Left ventricle myocardium inferior (tissue), 1 donor: ENCODE data around the gene MTO1. TPM values are rescaled to one million over a fixed set of nuclear protein-coding genes. Genes with fewer than 3 reads are reported as not detected.

ENCODE experiments used
- DNase-seq: peaks from one replicate; pipeline ENCODE4 v3.0.0-alpha.2; 2020
- H3K27ac ChIP-seq: fragments of 200-600 bp; replicated peaks from 2 replicates; pipeline ENCODE4 v1.8.0; 2021
- H3K27me3 ChIP-seq: fragments of 200-600 bp; 2 replicates; pipeline ENCODE4 v1.8.0; 2021; ENCODE audit warnings: low read depth
- H3K36me3 ChIP-seq: fragments of 200-600 bp; 2 replicates; pipeline ENCODE4 v1.8.0; 2021
- H3K4me1 ChIP-seq: fragments of 200-600 bp; 2 replicates; pipeline ENCODE4 v1.8.0; 2021
- H3K4me3 ChIP-seq: fragments of 200-600 bp; 2 replicates; pipeline ENCODE4 v1.8.0; 2021; ENCODE audit warnings: mild to moderate bottlenecking, moderate library complexity
- H3K9me3 ChIP-seq: fragments of 200-600 bp; replicated peaks from 2 replicates; pipeline ENCODE4 v1.8.0; 2021
- intact Hi-C: fragments of 100-400 bp; cut with micrococcal nuclease; formaldehyde crosslinking; loops from one replicate; pipeline ENCODE4 v1.11.0; 2022
- total RNA-seq: library from RNA; stranded (reverse); fragmentation: NEBNext Ultra II Directional; extraction: Animal tissue kit (Norgen Biotek cat#: 25700); gene quantifications from one replicate; pipeline ENCODE4 v1.2.1, GENCODE V29; 2021
- TF ChIP-seq, protein P1 (sequence below): fragments of 200-600 bp; IDR thresholded peaks from 2 replicates; pipeline ENCODE4 v1.8.0; 2021; ENCODE audit warnings: antibody characterized with exemption, mild to moderate bottlenecking, borderline replicate concordance
- donor health status: DM: no; HTN: yes; CAD: no; lungs with severe emphysema.

MTO1 gene
- total RNA-seq, 1 donor from 2014 or later, result 30.4 TPM

DNA sequence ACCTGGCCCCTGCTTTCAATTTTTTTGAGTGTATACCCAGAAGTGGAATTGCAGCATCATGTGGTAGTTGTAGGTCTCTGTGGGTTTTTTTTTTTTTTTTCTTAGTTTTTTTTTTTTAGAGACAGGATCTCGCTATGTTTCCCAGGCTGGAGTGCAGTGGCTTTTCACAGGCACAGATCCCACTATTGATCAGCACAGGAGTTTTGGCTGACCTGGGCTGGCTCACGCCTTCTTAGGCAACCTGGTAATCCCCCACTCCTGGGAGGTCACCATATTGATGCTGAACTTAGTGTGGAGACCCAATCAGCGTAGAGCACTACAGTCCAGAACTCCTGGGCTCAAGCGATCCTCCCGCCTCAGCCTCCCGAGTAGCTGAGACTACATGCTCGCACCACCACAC is 25.9 kb downstream of the MTO1 start:
- Histone ChIP-seq H3K27me3 (no peaks in the 10 kb centered on the region), H3K9me3 (peaks cover 6% of the 10 kb centered on the region), H3K27ac (no peak overlapping the region), H3K36me3 (peaks cover 94% of the 10 kb centered on the region), H3K4me3 (no peak overlapping the region), H3K4me1 (no peaks in the 10 kb centered on the region)
- intact Hi-C loops, result no loop called here
- TF ChIP-seq, protein P1, sequence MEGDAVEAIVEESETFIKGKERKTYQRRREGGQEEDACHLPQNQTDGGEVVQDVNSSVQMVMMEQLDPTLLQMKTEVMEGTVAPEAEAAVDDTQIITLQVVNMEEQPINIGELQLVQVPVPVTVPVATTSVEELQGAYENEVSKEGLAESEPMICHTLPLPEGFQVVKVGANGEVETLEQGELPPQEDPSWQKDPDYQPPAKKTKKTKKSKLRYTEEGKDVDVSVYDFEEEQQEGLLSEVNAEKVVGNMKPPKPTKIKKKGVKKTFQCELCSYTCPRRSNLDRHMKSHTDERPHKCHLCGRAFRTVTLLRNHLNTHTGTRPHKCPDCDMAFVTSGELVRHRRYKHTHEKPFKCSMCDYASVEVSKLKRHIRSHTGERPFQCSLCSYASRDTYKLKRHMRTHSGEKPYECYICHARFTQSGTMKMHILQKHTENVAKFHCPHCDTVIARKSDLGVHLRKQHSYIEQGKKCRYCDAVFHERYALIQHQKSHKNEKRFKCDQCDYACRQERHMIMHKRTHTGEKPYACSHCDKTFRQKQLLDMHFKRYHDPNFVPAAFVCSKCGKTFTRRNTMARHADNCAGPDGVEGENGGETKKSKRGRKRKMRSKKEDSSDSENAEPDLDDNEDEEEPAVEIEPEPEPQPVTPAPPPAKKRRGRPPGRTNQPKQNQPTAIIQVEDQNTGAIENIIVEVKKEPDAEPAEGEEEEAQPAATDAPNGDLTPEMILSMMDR, result no peak
- no peak for DNase-seq

DNA sequence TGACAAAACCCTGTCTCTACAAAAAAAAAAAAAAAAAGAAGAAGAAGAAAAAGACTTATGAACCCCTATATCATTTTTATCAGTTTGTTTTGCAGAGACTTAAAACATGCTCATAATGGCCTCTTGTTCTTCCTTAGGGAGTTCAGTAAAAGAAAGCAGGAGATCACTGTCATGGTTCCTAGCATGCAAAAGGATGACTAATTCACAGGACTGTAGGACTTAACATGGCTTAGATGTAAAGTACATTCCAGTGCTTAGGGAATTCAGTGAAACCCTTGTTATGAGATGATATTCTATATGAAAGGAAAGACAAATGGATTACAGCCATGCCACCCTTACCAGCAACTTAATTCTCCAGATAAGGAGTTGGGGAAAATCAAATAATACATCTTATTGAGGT is 29.8 kb downstream of the MTO1 start:
- Histone ChIP-seq H3K4me1 (no peaks in the 10 kb centered on the region), H3K9me3 (peaks cover 6% of the 10 kb centered on the region), H3K27ac (no peak overlapping the region), H3K36me3 (peaks cover 92% of the 10 kb centered on the region), H3K4me3 (no peak overlapping the region), H3K27me3 (no peaks in the 10 kb centered on the region)
- intact Hi-C loops, result no loop called here
- TF ChIP-seq, protein P1, result no peak
- DNase-seq, result no peak

DNA sequence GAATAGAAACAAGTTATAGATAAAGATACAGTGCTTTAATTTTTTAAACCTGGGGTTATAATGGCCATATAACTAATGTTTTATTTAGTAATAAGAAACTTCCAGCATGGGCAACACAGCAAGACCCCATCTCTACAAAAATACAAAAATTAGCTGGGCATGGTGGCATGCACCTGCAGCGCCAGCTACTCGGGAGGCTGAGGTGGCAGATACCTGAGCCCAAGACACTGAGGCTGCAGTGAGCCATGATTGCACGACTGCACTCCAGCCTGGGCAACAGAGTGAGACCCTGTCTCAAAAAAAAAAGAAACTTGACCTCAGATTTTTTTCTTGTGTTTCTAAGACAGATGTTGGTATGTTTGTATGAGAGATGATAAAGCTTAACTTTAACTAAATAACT is 36.4 kb downstream of the MTO1 start:
- H3K27me3 ChIP-seq, result no peaks in the 10 kb centered on the region
- no peaks in the 10 kb centered on the region for H3K4me1 ChIP-seq
- TF ChIP-seq, protein P1, result no peak
- H3K4me3 ChIP-seq, result no peak overlapping the region
- DNase-seq, result no peak
- peaks cover 99% of the 10 kb centered on the region for H3K36me3 ChIP-seq
- intact Hi-C loops, result no loop called here
- no peak overlapping the region for H3K27ac ChIP-seq
- no peaks in the 10 kb centered on the region for H3K9me3 ChIP-seq

DNA sequence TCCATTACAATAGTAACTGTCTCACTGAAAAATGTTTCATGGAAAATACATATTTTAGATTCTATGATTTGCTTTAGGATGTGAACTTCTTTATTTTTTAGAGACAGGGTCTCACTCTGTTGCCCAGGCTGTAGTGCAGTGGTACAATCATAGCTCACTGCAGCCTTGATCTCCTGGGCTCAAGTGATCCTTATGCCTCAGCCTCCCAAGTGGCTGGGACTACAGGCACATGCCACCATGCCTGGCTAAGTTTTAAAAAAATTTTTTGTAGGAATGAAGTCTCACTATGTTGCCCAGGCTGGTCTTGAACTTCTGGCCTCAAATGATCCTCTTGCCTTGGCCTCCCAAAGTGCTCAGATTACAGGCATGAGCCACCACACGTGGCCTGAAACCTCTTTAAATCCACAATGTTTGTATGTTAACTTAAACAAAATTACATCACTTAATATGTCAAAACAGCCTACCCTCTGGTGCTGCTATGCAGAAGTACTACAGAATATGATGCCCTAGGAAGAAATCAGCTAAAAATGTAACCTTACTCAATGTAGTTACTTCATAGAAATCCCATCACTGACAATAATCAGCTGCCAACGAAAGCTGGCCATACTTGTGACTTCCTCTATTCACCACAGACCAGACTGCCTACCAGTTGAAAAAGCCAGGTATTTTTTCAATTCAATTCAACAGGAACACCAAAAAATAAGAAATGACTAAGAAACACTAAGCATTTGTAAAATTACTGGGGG is 41.7 kb downstream of the MTO1 start:
- DNase-seq, result no peak
- no peak overlapping the region for H3K27ac ChIP-seq
- no peak overlapping the region for H3K4me3 ChIP-seq
- peaks cover 6% of the 10 kb centered on the region for H3K9me3 ChIP-seq
- peaks cover 62% of the 10 kb centered on the region for H3K36me3 ChIP-seq
- H3K27me3 ChIP-seq, result no peaks in the 10 kb centered on the region
- intact Hi-C loops, result no loop called here
- H3K4me1 ChIP-seq, result no peaks in the 10 kb centered on the region
- TF ChIP-seq, protein P1, result no peak

DNA sequence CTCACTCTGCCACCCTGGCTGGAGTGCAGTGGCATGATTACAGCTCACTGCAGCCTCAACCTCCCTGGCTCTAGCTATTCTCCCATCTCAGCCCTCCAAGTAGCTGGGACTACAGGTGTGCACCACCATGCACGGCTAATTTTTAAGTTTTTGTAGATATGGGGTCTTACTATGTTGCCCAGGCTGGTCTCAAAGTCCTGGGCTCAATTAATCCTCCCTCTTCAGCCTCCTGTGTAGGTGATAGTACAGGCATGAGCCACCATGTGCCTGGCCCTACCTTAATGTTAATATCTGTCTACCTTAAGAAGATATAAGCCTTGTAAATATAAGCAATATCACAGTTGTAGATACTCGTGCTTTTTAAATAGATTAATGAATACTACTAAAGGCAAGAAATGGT is 42.6 kb downstream of the MTO1 start:
- no peak for DNase-seq
- H3K36me3 ChIP-seq, result peaks cover 53% of the 10 kb centered on the region

More for the DNA sequence above, 42.6 kb downstream of the MTO1 start:
- H3K27me3 ChIP-seq, result no peaks in the 10 kb centered on the region
- no peak overlapping the region for H3K4me3 ChIP-seq
- peaks cover 6% of the 10 kb centered on the region for H3K9me3 ChIP-seq
- TF ChIP-seq, protein P1, result no peak
- no peaks in the 10 kb centered on the region for H3K4me1 ChIP-seq
- no peak overlapping the region for H3K27ac ChIP-seq
- intact Hi-C loops, result no loop called here
